Fibroblast of mammary gland (primary cell): ENCODE measurements around the gene DDX1.
"Not testable (repeated sequence)": the region's sequence is repeated elsewhere in the genome, so short reads cannot be mapped to it uniquely, and the experiment has no call there.

ENCODE experiments used
- DNase-seq: peaks from one replicate; pipeline ENCODE4 v3.0.0-alpha.2; 2010; ENCODE audit warnings: low read depth
- H3K4me3 ChIP-seq: 2 replicates; pipeline ENCODE4 v1.5.1; 2011; ENCODE audit warnings: low read depth, mild to moderate bottlenecking, low read length, moderate library complexity; ENCODE audit not compliant: control insufficient read depth
- CTCF ChIP-seq: conservative IDR thresholded peaks from 2 replicates; pipeline ENCODE4 v1.5.1; 2011; ENCODE audit warnings: low read depth, low read length, inconsistent platforms; ENCODE audit not compliant: control insufficient read depth, insufficient read depth

DDX1 gene

GRCh38 chr2:15678346-15678745 is 86.7 kb downstream of the DDX1 start:
- no peak for TF ChIP-seq CTCF
- DNase-seq, result no peak
- H3K4me3 ChIP-seq, result no peak overlapping the region

GRCh38 chr2:15678909-15679308 is 87.2 kb downstream of the DDX1 start:
- DNase-seq, result no peak
- H3K4me3 ChIP-seq, result no peak overlapping the region
- TF ChIP-seq CTCF, result no peak

- no peak for DNase-seq
- H3K4me3 ChIP-seq, result no peak overlapping the region
- TF ChIP-seq CTCF, result no peak
Observed at GRCh38 chr2:15679386-15679924, 87.8 kb downstream of the DDX1 start.

GRCh38 chr2:15680132-15680531 is 88.5 kb downstream of the DDX1 start:
- not testable (repeated sequence) for H3K4me3 ChIP-seq, DNase-seq
